Stomach (tissue), 9 donors: ENCODE data around the gene TXNDC12. TPM values are rescaled to one million over a fixed set of nuclear protein-coding genes. Genes with fewer than 3 reads are reported as not detected.

Source experiments
- DNase-seq, 2 donors: peaks; one replicate each; pipeline versions ENCODE4 v3.0.0 to v3.0.0-alpha.2; 2013 to 2019
- H3K27ac ChIP-seq, 5 donors: fragments of 200-600 bp in 4 of 5; sonication (generic) in 4 of 5; one replicate each; pipeline ENCODE4 v1.5.1; 2013 to 2019; ENCODE audit warnings: mild to moderate bottlenecking in 1 of 5, moderate library complexity in 1 of 5
- H3K27me3 ChIP-seq, 3 donors: fragments of 200-600 bp; sonication (generic); one replicate each; pipeline ENCODE4 v1.5.1; 2017 to 2019; ENCODE audit warnings: mixed run types in 1 of 3
- H3K36me3 ChIP-seq, 4 donors: fragments of 200-600 bp; sonication (generic); 1 replicate in 3 of 4; 2 replicates in 1 of 4; pipeline ENCODE4 v1.5.1; 2016 to 2019
- H3K4me1 ChIP-seq, 4 donors: fragments of 200-600 bp; sonication (generic); one replicate each; pipeline ENCODE4 v1.5.1; 2016 to 2019
- H3K4me3 ChIP-seq, 4 donors: fragments of 200-600 bp; sonication (generic) in 3 of 4; one replicate each; pipeline ENCODE4 v1.5.1; 2016 to 2019; ENCODE audit warnings: mild to moderate bottlenecking in 1 of 4
- H3K9me3 ChIP-seq, 4 donors: fragments of 200-600 bp; sonication (generic); one replicate each; pipeline ENCODE4 v1.5.1; 2016 to 2019
- EP300 ChIP-seq: sonication (generic); formaldehyde crosslinking; IDR thresholded peaks from one replicate; pipeline ENCODE4 v1.6.1; 2017; ENCODE audit warnings: antibody characterized with exemption
- POLR2A ChIP-seq, 4 donors: fragments of 450-650 bp; IDR thresholded peaks; one replicate each; pipeline ENCODE4 v1.6.1; 2016; ENCODE audit warnings: antibody characterized with exemption in 4 of 4, control low read depth in 2 of 4, mild to moderate bottlenecking in 1 of 4, moderate library complexity in 1 of 4
- POLR2AphosphoS5 ChIP-seq, 3 donors: sonication (generic); formaldehyde crosslinking; IDR thresholded peaks; one replicate each; pipeline ENCODE4 v1.6.1; 2016; ENCODE audit warnings: antibody characterized with exemption in 3 of 3
- WGBS, 5 donors: extraction: QIAGEN DNeasy Blood & Tissue Kit in 3 of 5; methylation state at CpG; one replicate each; pipeline versions ENCODE4 v1.1.5 to v1.1.7; 2013 to 2018; 5-methylcytosine and 5-hydroxymethylcytosine counted together
- intact Hi-C: fragments of 100-400 bp; cut with DNase I; formaldehyde crosslinking; loops from one replicate; pipeline ENCODE4 v1.15.1; 2023; ENCODE audit warnings: low total_unique reads
- polyA plus RNA-seq, 3 donors: library from polyadenylated mRNA; stranded (reverse); fragments of 200-250 nt; gene quantifications; one replicate each; pipeline ENCODE4 v1.2.3, GENCODE V29; 2013
- total RNA-seq, 5 donors: library from RNA; depleted of rRNA; stranded (reverse); fragments of >200 nt; gene quantifications; one replicate each; pipeline versions ENCODE4 v1.1.0 to v1.2.3, GENCODE V29; 2014 to 2016
- TF ChIP-seq, protein P1 (sequence below), 7 experiments: fragments of 450-650 bp in 4 of 7; fragments of 200-600 bp in 3 of 7; sonication (generic) in 3 of 7; IDR thresholded peaks; one replicate each; pipeline ENCODE4 v1.5.1; 2016 to 2019; ENCODE audit warnings: antibody characterized with exemption in 7 of 7, control low read depth in 2 of 7, mild to moderate bottlenecking in 1 of 7
- donor health status: healthy with polysubstance abuse.
- donor health status: Bipolar disorder and iron deficiency.
- donor health status: healthy.

Gene TXNDC12
- total and polyA plus RNA-seq, 8 donors, result 12.5 to 51.6 (median 23.5) TPM

DNA sequence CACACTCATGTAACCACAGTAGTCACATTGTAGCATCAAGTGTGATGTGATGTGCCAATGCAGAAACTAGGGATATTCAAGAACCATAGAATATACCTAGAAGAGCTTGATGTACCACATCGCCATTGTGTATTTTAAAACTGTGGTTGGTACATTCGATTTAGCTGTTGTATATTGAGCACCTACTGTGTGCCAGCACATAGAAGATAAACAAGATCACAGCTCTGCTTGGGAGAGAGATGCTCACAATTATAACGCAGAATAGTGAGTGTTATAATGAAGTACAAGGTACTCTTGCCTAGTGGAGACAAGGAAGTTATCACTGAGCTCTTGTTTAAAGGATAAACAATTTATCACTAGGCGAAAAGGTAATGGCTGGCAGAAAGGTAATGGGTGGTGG, 5.8 kb upstream of the TXNDC12 start:
- Histone ChIP-seq H3K27ac (no peak overlapping the region), H3K9me3 (no peaks in the 10 kb centered on the region), H3K36me3 (peaks cover 31 to 57% (median 55%) of the 10 kb centered on the region in 4 donors), H3K27me3 (no peaks in the 10 kb centered on the region), H3K4me1 (peaks cover 26 to 53% (median 41%) of the 10 kb centered on the region in 4 donors), H3K4me3 (no peak overlapping the region)
- no peak for DNase-seq
- TF ChIP-seq, protein P1, sequence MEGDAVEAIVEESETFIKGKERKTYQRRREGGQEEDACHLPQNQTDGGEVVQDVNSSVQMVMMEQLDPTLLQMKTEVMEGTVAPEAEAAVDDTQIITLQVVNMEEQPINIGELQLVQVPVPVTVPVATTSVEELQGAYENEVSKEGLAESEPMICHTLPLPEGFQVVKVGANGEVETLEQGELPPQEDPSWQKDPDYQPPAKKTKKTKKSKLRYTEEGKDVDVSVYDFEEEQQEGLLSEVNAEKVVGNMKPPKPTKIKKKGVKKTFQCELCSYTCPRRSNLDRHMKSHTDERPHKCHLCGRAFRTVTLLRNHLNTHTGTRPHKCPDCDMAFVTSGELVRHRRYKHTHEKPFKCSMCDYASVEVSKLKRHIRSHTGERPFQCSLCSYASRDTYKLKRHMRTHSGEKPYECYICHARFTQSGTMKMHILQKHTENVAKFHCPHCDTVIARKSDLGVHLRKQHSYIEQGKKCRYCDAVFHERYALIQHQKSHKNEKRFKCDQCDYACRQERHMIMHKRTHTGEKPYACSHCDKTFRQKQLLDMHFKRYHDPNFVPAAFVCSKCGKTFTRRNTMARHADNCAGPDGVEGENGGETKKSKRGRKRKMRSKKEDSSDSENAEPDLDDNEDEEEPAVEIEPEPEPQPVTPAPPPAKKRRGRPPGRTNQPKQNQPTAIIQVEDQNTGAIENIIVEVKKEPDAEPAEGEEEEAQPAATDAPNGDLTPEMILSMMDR (IDR thresholded peaks at IDR 0.05), result no peak
- no peak for TF ChIP-seq POLR2A (IDR thresholded peaks at IDR 0.05)
- no peak for TF ChIP-seq POLR2AphosphoS5 (IDR thresholded peaks at IDR 0.05)
- TF ChIP-seq EP300, result no peak
- intact Hi-C loops, result no loop called here
- WGBS, 5 donors, result 93 to 99% (median 95%) methylated on average over 4 of the region's 4 CpGs

- DNase-seq, result no peak
- Histone ChIP-seq H3K4me1 (peaks cover 26 to 53% (median 42%) of the 10 kb centered on the region in 4 donors), H3K4me3 (no peak overlapping the region), H3K9me3 (no peaks in the 10 kb centered on the region), H3K27ac (no peak overlapping the region), H3K27me3 (no peaks in the 10 kb centered on the region), H3K36me3 (peaks cover 23 to 48% (median 46%) of the 10 kb centered on the region in 4 donors)
- intact Hi-C loops, result no loop called here
- 86 to 96% (median 89%) methylated on average over 1 of the region's 1 CpG for WGBS, 5 donors
- no peak for TF ChIP-seq POLR2A (IDR thresholded peaks at IDR 0.05)
- TF ChIP-seq POLR2AphosphoS5 (IDR thresholded peaks at IDR 0.05), result no peak
- TF ChIP-seq, protein P1 (IDR thresholded peaks at IDR 0.05), result no peak
- TF ChIP-seq EP300, result no peak
Measured at GRCh38 chr1:52059888-52060287, 4.9 kb upstream of the TXNDC12 start.

GRCh38 chr1:52059321-52059720, 4.3 kb upstream of the TXNDC12 start:
- Histone ChIP-seq H3K36me3 (peaks cover 20 to 42% (median 41%) of the 10 kb centered on the region in 4 donors), H3K27me3 (no peaks in the 10 kb centered on the region), H3K9me3 (no peaks in the 10 kb centered on the region), H3K27ac (peak overlapping the region in 1 of 5 donors; percentile 18), H3K4me3 (no peak overlapping the region), H3K4me1 (peaks cover 29 to 57% (median 46%) of the 10 kb centered on the region in 4 donors)
- intact Hi-C loops, result no loop called here
- TF ChIP-seq, protein P1 (IDR thresholded peaks at IDR 0.05), result no peak
- TF ChIP-seq POLR2AphosphoS5 (IDR thresholded peaks at IDR 0.05), result no peak
- no peak for TF ChIP-seq EP300
- TF ChIP-seq POLR2A (IDR thresholded peaks at IDR 0.05), result no peak
- no peak for DNase-seq

GRCh38 chr1:52057876-52058415, 3.0 kb upstream of the TXNDC12 start:
- WGBS, 5 donors, result 73 to 97% (median 90%) methylated on average over 1 of the region's 1 CpG
- H3K27me3 ChIP-seq, result no peaks in the 10 kb centered on the region
- H3K4me1 ChIP-seq, result peaks cover 36 to 57% (median 51%) of the 10 kb centered on the region in 4 donors
- no peak for DNase-seq
- H3K9me3 ChIP-seq, result no peaks in the 10 kb centered on the region
- peak overlapping the region in 2 of 5 donors; percentile 90 to 95 for H3K27ac ChIP-seq
- TF ChIP-seq EP300, result no peak
- H3K36me3 ChIP-seq, result peaks cover 17 to 32% (median 30%) of the 10 kb centered on the region in 4 donors
- intact Hi-C loops, result no loop called here
- H3K4me3 ChIP-seq, result peak overlapping the region in 2 of 4 donors; percentile 81 to 97

DNA sequence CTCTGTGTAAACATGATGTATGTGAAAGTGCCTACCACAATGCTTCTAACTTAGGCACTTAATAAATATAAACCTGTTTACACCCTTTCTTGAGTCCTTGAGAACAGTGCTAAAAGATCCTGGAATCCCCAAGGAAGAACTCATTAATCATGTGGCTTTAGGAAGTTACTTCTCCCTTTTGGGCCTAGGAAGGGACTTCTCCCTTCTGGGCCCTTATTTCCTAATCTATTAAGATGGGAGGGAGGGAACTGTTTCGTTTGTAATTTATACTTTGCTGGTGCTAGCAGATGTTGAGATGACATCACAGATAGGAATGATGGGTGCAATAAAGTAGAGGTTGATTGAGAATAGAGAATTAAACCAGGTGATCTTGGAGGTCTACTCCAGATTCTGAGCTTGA, 2.3 kb upstream of the TXNDC12 start:
- WGBS, 5 donors, result 2 to 13% (median 9%) methylated on average over 1 of the region's 1 CpG
- intact Hi-C loops, result no loop called here
- H3K4me3 ChIP-seq, result peak overlapping the region; percentile 76 to 97 (median 87)
- peaks cover 36 to 54% (median 51%) of the 10 kb centered on the region in 4 donors for H3K4me1 ChIP-seq
- H3K27me3 ChIP-seq, result no peaks in the 10 kb centered on the region
- TF ChIP-seq EP300, result no peak
- no peak for TF ChIP-seq POLR2AphosphoS5 (IDR thresholded peaks at IDR 0.05)
- TF ChIP-seq, protein P1 (IDR thresholded peaks at IDR 0.05), result no peak
- no peak for TF ChIP-seq POLR2A (IDR thresholded peaks at IDR 0.05)
- peak overlapping the region in 4 of 5 donors; percentile 90 to 98 (median 94) for H3K27ac ChIP-seq
- H3K36me3 ChIP-seq, result peaks cover 13 to 32% (median 29%) of the 10 kb centered on the region in 4 donors
- DNase-seq, result peak in 1 of 2 donors; percentile 9
- H3K9me3 ChIP-seq, result no peaks in the 10 kb centered on the region
